PC-9 (cell line): ENCODE measurements around the gene FBXO22. TPM values are rescaled to one million over a fixed set of nuclear protein-coding genes. Genes with fewer than 3 reads are reported as not detected.

Experiments used
- BruUV-seq: library from RNA; stranded (reverse); fragments of 400-500 nt; replicated peaks from 2 replicates; lab custom pipeline; 2021; lab: Mats Ljungman, UMichigan
- CTCF ChIA-PET: fragments of 300-600 bp; sonication (Branson Sonifier 250); formaldehyde crosslinking; loops from one replicate; lab custom pipeline; 2022; ENCODE audit warnings: antibody characterized with exemption; lab: Charles Lee
- POLR2A ChIA-PET: fragments of 300-600 bp; sonication (Branson Sonifier 250); formaldehyde crosslinking; loops from one replicate; lab custom pipeline; 2022; ENCODE audit warnings: antibody characterized with exemption; ENCODE audit not compliant: unreplicated experiment; lab: Charles Lee
- DNase-seq, 2 experiments: peaks; one replicate each; pipeline versions ENCODE4 v3.0.0 to v3.0.0-alpha.2; 2015 to 2022; ENCODE audit warnings: mixed read lengths in 1 of 2
- H2AFZ ChIP-seq: fragments of 200-600 bp; sonication (generic); 2 replicates; pipeline ENCODE4 v1.8.1; 2017; ENCODE audit warnings: antibody characterized with exemption
- H3F3A ChIP-seq: fragments of 200-600 bp; sonication (generic); 2 replicates; pipeline ENCODE4 v1.8.1; 2017; ENCODE audit warnings: antibody characterized with exemption, mild to moderate bottlenecking, low read depth; ENCODE audit not compliant: insufficient read depth
- H3K27ac ChIP-seq: fragments of 200-600 bp; sonication (generic); 2 replicates; pipeline ENCODE4 v1.6.1; 2016; ENCODE audit warnings: mixed run types
- H3K27me3 ChIP-seq: fragments of 200-600 bp; sonication (generic); 2 replicates; pipeline ENCODE4 v1.6.1; 2016; ENCODE audit warnings: low read depth, mixed run types; ENCODE audit not compliant: insufficient read depth
- H3K36me3 ChIP-seq: fragments of 200-600 bp; sonication (generic); 2 replicates; pipeline ENCODE4 v1.6.1; 2016; ENCODE audit warnings: low read depth, mixed run types
- H3K4me1 ChIP-seq: fragments of 200-600 bp; sonication (generic); replicated peaks from 2 replicates; pipeline ENCODE4 v1.6.1; 2016; ENCODE audit warnings: mixed run types; ENCODE audit not compliant: insufficient read depth
- H3K4me2 ChIP-seq: fragments of 200-600 bp; sonication (generic); 2 replicates; pipeline ENCODE4 v1.6.1; 2017; ENCODE audit warnings: mixed run types
- H3K4me3 ChIP-seq: fragments of 200-600 bp; sonication (generic); 2 replicates; pipeline ENCODE4 v1.6.1; 2016; ENCODE audit warnings: mixed run types
- H3K79me2 ChIP-seq: fragments of 200-600 bp; sonication (generic); 2 replicates; pipeline ENCODE4 v1.6.1; 2017; ENCODE audit warnings: low read depth, mixed run types
- H3K9me2 ChIP-seq: fragments of 200-600 bp; sonication (generic); 2 replicates; pipeline ENCODE4 v1.8.1; 2017; ENCODE audit warnings: mild to moderate bottlenecking; ENCODE audit not compliant: insufficient read depth
- H3K9me3 ChIP-seq: fragments of 200-600 bp; sonication (generic); 2 replicates; pipeline ENCODE4 v1.8.1; 2016; ENCODE audit warnings: low read depth; ENCODE audit not compliant: insufficient read depth
- H4K20me1 ChIP-seq: fragments of 200-600 bp; sonication (generic); 2 replicates; pipeline ENCODE4 v1.8.1; 2017; ENCODE audit not compliant: insufficient read depth
- CTCF ChIP-seq: fragments of 200-600 bp; sonication (generic); conservative IDR thresholded peaks from 2 replicates; pipeline ENCODE4 v1.6.1; 2017; ENCODE audit warnings: mixed run types, antibody characterized with exemption, mild to moderate bottlenecking, moderate library complexity
- EZH2 ChIP-seq: fragments of 200-600 bp; sonication (generic); IDR thresholded peaks from 2 replicates; pipeline ENCODE4 v1.8.0; 2017; ENCODE audit warnings: antibody characterized with exemption, low read depth
- intact Hi-C: fragments of 100-400 bp; cut with micrococcal nuclease; formaldehyde crosslinking; loops from one replicate; pipeline ENCODE4 v1.10.0; 2022; ENCODE audit not compliant: unreplicated experiment
- total RNA-seq: library from RNA; stranded (reverse); gene quantifications from 2 replicates; pipeline ENCODE4 v1.2.3, GENCODE V29; 2021

Gene FBXO22
- total RNA-seq, 1 experiment from 2014 or later: 37.5 TPM

DNA sequence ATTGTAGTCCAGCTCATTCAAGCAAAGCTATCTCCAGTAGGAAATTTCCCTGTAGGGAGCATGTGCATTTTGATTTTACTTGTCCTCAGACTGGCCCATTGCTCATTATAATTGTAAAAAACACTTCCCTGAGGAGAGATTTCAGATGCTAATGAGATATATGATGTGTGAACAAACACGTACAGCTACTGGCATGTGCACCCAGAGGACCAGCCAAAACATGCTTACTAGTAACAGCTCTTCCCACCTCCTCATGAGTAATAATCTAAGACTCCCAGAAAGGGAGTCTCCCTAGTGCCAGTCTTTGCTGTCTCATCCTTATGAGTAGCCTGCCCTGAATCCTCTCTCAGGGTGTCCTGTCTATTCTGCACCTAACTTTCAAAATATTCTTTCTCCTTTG lies 43.4 kb downstream of the FBXO22 start:
- Histone ChIP-seq H3K79me2 (no peaks in the 10 kb centered on the region), H3K36me3 (no peaks in the 10 kb centered on the region), H3K27ac (no peak overlapping the region), H3K4me2 (no peak overlapping the region), H4K20me1 (no peaks in the 10 kb centered on the region), H3K27me3 (no peaks in the 10 kb centered on the region), H3K4me1 (no peaks in the 10 kb centered on the region), H3K9me2 (no peaks in the 10 kb centered on the region), H3F3A (no peaks in the 10 kb centered on the region; the same call in 1 of the 2 replicates), H2AFZ (no peak overlapping the region), H3K4me3 (no peak overlapping the region), H3K9me3 (no peaks in the 10 kb centered on the region)
- TF ChIP-seq EZH2 (no peak), CTCF (no peak)
- no peak for DNase-seq
- BruUV-seq: no TSS peak
- intact Hi-C loops: no loop called here
- CTCF ChIA-PET: no interaction called here
- POLR2A ChIA-PET: interaction anchor here (0.6 kb wide), 1 partner anchor 112 kb away, joined by 4 read pairs; no protein-coding TSS in a partner anchor

DNA sequence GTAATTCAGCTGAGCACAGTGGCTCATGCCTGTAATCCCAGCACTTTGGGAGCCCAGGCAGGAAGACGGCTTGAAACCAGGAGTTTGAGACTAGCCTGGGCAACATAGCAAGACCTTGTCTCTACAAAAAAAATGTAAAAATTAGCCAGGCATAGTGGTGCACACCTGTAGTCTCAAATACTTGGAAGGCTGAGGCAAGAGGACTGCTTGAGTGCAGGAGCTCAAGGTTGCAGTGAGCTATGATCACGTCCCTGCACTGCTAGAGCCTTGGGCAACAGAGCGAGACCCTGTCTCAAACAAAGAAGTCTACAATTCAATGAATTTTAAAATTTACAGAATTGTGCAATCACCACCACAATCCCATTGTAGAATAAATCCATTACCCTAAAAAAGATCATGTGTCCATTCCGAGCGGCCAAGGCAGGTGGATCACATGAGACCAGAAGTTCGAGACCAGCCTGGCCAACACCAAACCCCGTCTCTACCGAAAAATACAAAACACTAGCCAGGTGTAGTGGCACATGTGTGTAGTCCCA lies 45.2 kb downstream of the FBXO22 start:
- no peak overlapping the region for H3K4me3 ChIP-seq
- ChIA-PET CTCF (no interaction called here), POLR2A (no interaction called here)
- H2AFZ ChIP-seq: no peak overlapping the region
- H3K9me3 ChIP-seq: no peaks in the 10 kb centered on the region
- no peaks in the 10 kb centered on the region for H4K20me1 ChIP-seq
- no peaks in the 10 kb centered on the region; the same call in 1 of the 2 replicates for H3F3A ChIP-seq
- H3K4me2 ChIP-seq: no peak overlapping the region
- BruUV-seq: no TSS peak
- intact Hi-C loops: no loop called here
- no peaks in the 10 kb centered on the region for H3K27me3 ChIP-seq
- H3K36me3 ChIP-seq: no peaks in the 10 kb centered on the region
- DNase-seq: no peak
- no peaks in the 10 kb centered on the region for H3K4me1 ChIP-seq
- H3K79me2 ChIP-seq: no peaks in the 10 kb centered on the region
- no peaks in the 10 kb centered on the region for H3K9me2 ChIP-seq
- H3K27ac ChIP-seq: no peak overlapping the region
- no peak for TF ChIP-seq EZH2
- TF ChIP-seq CTCF: no peak

DNA sequence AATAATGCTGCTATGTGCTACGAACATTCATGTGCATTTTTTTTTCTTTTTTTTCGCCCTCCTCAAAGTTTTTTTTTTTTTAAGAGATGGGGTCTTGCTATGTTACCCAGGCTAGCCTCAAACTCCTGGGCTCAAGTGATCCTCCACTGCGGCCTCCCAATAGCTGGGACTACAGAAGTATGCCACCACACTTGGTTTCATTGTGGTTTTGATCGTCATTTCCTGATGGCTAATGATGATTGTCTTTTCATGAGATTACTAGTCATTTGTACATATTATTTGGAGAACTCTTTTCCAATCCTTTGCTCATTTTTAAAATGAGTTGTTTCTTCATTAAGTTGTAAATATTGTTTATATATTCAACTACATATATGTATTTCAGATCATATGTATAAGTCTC lies 48.8 kb downstream of the FBXO22 start:
- no peak for TF ChIP-seq CTCF
- H3K79me2 ChIP-seq: no peaks in the 10 kb centered on the region
- no peaks in the 10 kb centered on the region for H4K20me1 ChIP-seq
- no peak overlapping the region for H3K27ac ChIP-seq
- H3K27me3 ChIP-seq: no peaks in the 10 kb centered on the region
- no peak overlapping the region for H2AFZ ChIP-seq
- BruUV-seq: no TSS peak
- ChIA-PET POLR2A (no interaction called here), CTCF (no interaction called here)
- H3F3A ChIP-seq: no peaks in the 10 kb centered on the region
- no peak for DNase-seq
- intact Hi-C loops: no loop called here
- no peaks in the 10 kb centered on the region for H3K9me2 ChIP-seq
- no peaks in the 10 kb centered on the region for H3K36me3 ChIP-seq
- no peaks in the 10 kb centered on the region for H3K4me1 ChIP-seq
- no peak overlapping the region for H3K4me3 ChIP-seq
- H3K4me2 ChIP-seq: no peak overlapping the region
- H3K9me3 ChIP-seq: no peaks in the 10 kb centered on the region
